ENCODE results near the gene ACTA1. TPM values are rescaled to one million over a fixed set of nuclear protein-coding genes. Genes with fewer than 3 reads are reported as not detected.

ACTA1 gene
- total and polyA plus RNA-seq, 2 experiments from 2014 or later, result 8.8 to 13.0 TPM

DNA sequence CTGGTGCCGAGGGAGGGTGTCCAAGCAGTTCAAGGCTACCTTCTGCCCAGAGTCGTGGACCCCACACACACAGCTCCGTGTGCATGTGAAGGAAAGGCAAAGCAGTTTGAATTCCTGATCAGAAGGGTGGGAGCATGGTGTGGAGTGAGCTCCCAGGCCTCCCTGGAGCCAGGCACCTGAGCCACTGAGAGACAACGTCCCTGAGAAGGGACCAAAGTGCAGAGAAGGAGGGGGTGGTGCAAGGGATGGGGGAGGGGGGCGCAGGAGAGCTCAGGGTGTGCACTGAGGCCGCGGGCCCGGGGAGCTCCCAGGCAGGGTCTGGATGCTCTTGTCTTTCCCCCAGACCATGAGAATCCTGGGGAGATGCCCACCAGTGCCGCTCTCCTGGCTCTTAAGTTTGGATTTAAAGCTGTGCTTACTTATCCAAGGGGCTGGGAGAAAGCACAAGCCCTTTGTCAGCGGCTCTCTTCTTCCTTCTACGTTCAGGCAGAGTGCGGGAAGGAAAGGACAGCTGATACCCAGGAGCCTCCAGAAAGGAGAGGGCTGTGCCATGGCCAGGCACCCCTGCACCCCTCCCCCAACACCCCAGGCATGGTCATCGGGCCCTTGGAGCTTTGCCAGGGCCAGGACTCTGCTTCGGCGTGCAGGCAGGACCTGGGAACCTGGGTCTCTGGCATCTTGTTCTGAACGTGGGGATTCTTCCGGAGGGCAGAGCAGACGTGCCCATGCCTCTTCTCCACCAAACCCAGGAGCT is 24.1 kb downstream of the ACTA1 start:
- ATAC-seq (peak; percentile 5; the same call in 2 of the 3 replicates), DNase-seq (ENCODE audit: low spot score) (peak; percentile 20)
- Histone ChIP-seq H3K9me2 (ENCODE audit: insufficient read depth) (no peaks in the 10 kb centered on the region), H2AFZ (0 out of 2 replicates have a peak overlapping the region, but pooled peaks have one; percentile 59), H3K36me3 (ENCODE audit: insufficient read depth) (no peaks in the 10 kb centered on the region), H3K27ac (ENCODE audit: low read depth) (no peak overlapping the region), H3K79me2 (replicated peaks; ENCODE audit: insufficient read depth) (no peaks in the 10 kb centered on the region), H3K27me3 (ENCODE audit: insufficient read depth) (peaks cover 67% of the 10 kb centered on the region), H3K4me2 (peak overlapping the region; percentile 73; the same call in 1 of the 2 replicates), H4K20me1 (replicated peaks; ENCODE audit: insufficient read depth) (0 out of 2 replicates have a peak, but pooled peaks cover 4% of the 10 kb centered on the region), H3F3A (replicated peaks; ENCODE audit: low read depth) (peaks cover 7% of the 10 kb centered on the region), H3K4me3 (no peak overlapping the region), H3K4me1 (ENCODE audit: insufficient read depth) (peaks cover 52% of the 10 kb centered on the region)
- Mint-ChIP-seq H3K9me3 (no peaks in the 10 kb centered on the region), H3K4me1 (peaks cover 41% of the 10 kb centered on the region), H3K36me3 (ENCODE audit: low read depth) (no peaks in the 10 kb centered on the region), H3K4me3 (0 out of 3 replicates have a peak overlapping the region, but pooled peaks have one; percentile 40), H3K27me3 (ENCODE audit: insufficient read depth, low read depth, poor library complexity) (peaks cover 73% of the 10 kb centered on the region), H3K27ac (no peak overlapping the region)
- TF ChIP-seq, protein P1, sequence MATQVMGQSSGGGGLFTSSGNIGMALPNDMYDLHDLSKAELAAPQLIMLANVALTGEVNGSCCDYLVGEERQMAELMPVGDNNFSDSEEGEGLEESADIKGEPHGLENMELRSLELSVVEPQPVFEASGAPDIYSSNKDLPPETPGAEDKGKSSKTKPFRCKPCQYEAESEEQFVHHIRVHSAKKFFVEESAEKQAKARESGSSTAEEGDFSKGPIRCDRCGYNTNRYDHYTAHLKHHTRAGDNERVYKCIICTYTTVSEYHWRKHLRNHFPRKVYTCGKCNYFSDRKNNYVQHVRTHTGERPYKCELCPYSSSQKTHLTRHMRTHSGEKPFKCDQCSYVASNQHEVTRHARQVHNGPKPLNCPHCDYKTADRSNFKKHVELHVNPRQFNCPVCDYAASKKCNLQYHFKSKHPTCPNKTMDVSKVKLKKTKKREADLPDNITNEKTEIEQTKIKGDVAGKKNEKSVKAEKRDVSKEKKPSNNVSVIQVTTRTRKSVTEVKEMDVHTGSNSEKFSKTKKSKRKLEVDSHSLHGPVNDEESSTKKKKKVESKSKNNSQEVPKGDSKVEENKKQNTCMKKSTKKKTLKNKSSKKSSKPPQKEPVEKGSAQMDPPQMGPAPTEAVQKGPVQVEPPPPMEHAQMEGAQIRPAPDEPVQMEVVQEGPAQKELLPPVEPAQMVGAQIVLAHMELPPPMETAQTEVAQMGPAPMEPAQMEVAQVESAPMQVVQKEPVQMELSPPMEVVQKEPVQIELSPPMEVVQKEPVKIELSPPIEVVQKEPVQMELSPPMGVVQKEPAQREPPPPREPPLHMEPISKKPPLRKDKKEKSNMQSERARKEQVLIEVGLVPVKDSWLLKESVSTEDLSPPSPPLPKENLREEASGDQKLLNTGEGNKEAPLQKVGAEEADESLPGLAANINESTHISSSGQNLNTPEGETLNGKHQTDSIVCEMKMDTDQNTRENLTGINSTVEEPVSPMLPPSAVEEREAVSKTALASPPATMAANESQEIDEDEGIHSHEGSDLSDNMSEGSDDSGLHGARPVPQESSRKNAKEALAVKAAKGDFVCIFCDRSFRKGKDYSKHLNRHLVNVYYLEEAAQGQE (IDR thresholded peaks at IDR 0.05; ENCODE audit: unreplicated experiment), result no peak
- TF ChIP-seq CREB1 (CRISPR knock-in tag; IDR thresholded peaks at IDR 0.05; ENCODE audit: low read depth) (no peak), NANOG (IDR thresholded peaks at IDR 0.05; ENCODE audit: borderline replicate concordance) (no peak), EZH2phosphoT487 (IDR thresholded peaks at IDR 0.05; ENCODE audit: unreplicated experiment) (no peak), EZH2 (IDR thresholded peaks at IDR 0.05; ENCODE audit: low read depth, unreplicated experiment) (no peak), STAT1 (IDR thresholded peaks at IDR 0.05; ENCODE audit: unreplicated experiment) (no peak), JUNB (IDR thresholded peaks at IDR 0.05; ENCODE audit: unreplicated experiment) (no peak), ZNF114 (CRISPR knock-in tag; IDR thresholded peaks at IDR 0.05) (no peak), POLR2AphosphoS5 (IDR thresholded peaks at IDR 0.05; ENCODE audit: low read depth) (no peak), ZNF331 (CRISPR knock-in tag; IDR thresholded peaks at IDR 0.05; ENCODE audit: low read depth) (no peak)
- TF ChIP-seq, protein P2, sequence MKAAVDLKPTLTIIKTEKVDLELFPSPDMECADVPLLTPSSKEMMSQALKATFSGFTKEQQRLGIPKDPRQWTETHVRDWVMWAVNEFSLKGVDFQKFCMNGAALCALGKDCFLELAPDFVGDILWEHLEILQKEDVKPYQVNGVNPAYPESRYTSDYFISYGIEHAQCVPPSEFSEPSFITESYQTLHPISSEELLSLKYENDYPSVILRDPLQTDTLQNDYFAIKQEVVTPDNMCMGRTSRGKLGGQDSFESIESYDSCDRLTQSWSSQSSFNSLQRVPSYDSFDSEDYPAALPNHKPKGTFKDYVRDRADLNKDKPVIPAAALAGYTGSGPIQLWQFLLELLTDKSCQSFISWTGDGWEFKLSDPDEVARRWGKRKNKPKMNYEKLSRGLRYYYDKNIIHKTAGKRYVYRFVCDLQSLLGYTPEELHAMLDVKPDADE (IDR thresholded peaks at IDR 0.05), result no peak
- TF ChIP-seq, protein P3, sequence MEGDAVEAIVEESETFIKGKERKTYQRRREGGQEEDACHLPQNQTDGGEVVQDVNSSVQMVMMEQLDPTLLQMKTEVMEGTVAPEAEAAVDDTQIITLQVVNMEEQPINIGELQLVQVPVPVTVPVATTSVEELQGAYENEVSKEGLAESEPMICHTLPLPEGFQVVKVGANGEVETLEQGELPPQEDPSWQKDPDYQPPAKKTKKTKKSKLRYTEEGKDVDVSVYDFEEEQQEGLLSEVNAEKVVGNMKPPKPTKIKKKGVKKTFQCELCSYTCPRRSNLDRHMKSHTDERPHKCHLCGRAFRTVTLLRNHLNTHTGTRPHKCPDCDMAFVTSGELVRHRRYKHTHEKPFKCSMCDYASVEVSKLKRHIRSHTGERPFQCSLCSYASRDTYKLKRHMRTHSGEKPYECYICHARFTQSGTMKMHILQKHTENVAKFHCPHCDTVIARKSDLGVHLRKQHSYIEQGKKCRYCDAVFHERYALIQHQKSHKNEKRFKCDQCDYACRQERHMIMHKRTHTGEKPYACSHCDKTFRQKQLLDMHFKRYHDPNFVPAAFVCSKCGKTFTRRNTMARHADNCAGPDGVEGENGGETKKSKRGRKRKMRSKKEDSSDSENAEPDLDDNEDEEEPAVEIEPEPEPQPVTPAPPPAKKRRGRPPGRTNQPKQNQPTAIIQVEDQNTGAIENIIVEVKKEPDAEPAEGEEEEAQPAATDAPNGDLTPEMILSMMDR (conservative IDR thresholded peaks at IDR 0.05; ENCODE audit: low read depth in 2 of 2), result no peak
- TF ChIP-seq, protein P4, sequence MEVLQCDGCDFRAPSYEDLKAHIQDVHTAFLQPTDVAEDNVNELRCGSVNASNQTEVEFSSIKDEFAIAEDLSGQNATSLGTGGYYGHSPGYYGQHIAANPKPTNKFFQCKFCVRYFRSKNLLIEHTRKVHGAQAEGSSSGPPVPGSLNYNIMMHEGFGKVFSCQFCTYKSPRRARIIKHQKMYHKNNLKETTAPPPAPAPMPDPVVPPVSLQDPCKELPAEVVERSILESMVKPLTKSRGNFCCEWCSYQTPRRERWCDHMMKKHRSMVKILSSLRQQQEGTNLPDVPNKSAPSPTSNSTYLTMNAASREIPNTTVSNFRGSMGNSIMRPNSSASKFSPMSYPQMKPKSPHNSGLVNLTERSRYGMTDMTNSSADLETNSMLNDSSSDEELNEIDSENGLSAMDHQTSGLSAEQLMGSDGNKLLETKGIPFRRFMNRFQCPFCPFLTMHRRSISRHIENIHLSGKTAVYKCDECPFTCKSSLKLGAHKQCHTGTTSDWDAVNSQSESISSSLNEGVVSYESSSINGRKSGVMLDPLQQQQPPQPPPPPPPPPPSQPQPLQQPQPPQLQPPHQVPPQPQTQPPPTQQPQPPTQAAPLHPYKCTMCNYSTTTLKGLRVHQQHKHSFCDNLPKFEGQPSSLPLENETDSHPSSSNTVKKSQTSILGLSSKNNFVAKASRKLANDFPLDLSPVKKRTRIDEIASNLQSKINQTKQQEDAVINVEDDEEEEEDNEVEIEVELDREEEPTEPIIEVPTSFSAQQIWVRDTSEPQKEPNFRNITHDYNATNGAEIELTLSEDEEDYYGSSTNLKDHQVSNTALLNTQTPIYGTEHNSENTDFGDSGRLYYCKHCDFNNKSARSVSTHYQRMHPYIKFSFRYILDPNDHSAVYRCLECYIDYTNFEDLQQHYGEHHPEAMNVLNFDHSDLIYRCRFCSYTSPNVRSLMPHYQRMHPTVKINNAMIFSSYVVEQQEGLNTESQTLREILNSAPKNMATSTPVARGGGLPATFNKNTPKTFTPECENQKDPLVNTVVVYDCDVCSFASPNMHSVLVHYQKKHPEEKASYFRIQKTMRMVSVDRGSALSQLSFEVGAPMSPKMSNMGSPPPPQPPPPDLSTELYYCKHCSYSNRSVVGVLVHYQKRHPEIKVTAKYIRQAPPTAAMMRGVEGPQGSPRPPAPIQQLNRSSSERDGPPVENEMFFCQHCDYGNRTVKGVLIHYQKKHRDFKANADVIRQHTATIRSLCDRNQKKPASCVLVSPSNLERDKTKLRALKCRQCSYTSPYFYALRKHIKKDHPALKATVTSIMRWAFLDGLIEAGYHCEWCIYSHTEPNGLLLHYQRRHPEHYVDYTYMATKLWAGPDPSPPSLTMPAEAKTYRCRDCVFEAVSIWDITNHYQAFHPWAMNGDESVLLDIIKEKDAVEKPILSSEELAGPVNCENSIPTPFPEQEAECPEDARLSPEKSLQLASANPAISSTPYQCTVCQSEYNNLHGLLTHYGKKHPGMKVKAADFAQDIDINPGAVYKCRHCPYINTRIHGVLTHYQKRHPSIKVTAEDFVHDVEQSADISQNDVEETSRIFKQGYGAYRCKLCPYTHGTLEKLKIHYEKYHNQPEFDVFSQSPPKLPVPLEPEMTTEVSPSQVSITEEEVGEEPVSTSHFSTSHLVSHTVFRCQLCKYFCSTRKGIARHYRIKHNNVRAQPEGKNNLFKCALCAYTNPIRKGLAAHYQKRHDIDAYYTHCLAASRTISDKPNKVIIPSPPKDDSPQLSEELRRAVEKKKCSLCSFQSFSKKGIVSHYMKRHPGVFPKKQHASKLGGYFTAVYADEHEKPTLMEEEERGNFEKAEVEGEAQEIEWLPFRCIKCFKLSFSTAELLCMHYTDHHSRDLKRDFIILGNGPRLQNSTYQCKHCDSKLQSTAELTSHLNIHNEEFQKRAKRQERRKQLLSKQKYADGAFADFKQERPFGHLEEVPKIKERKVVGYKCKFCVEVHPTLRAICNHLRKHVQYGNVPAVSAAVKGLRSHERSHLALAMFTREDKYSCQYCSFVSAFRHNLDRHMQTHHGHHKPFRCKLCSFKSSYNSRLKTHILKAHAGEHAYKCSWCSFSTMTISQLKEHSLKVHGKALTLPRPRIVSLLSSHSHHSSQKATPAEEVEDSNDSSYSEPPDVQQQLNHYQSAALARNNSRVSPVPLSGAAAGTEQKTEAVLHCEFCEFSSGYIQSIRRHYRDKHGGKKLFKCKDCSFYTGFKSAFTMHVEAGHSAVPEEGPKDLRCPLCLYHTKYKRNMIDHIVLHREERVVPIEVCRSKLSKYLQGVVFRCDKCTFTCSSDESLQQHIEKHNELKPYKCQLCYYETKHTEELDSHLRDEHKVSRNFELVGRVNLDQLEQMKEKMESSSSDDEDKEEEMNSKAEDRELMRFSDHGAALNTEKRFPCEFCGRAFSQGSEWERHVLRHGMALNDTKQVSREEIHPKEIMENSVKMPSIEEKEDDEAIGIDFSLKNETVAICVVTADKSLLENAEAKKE (CRISPR knock-in tag; IDR thresholded peaks at IDR 0.05), result no peak
